HG03159 (cell line): ENCODE measurements around the gene CCDC117.

Experiments used
- ATAC-seq: cut with Tn5 transposase; IDR thresholded peaks from one replicate; pipeline ENCODE4 v1.9.1; 2021; ENCODE audit warnings: mild to moderate bottlenecking, moderate library complexity; ENCODE audit not compliant: unreplicated experiment

CCDC117 gene

DNA sequence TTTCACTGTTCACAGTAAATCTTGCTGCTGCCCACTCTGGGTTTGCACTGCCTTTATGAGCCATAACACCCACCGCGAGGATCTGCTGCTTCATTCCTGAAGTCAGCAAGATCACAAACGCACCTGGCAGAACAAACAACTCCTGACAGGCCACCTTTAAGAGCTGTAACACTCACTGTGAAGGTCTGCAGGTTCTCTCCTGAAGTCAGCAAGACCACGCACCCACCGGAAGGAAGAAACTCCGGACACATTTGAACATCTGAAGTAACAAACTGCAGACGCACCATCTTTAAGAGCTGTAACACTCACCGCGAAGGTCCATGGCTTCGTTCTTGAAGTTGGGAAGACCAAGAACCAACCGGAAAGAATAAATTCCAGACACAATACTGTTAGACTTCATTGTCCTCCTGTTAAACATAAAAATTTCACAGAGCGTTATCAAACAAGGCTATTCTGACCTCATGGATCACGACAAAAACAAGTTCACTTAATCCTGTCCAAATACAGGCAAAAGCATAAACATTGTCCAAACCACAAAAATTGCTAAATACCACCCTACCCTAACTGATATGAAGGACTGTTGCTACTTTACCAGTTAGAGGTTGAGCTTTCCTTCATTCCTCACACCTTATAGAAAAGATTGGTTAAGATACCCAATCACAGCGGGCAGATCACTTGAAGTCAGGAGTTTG, 3.0 kb upstream of the CCDC117 start:
- ATAC-seq, result no peak

GRCh38 chr22:28771195-28771791, 1.2 kb upstream of the CCDC117 start:
- no peak for ATAC-seq

DNA sequence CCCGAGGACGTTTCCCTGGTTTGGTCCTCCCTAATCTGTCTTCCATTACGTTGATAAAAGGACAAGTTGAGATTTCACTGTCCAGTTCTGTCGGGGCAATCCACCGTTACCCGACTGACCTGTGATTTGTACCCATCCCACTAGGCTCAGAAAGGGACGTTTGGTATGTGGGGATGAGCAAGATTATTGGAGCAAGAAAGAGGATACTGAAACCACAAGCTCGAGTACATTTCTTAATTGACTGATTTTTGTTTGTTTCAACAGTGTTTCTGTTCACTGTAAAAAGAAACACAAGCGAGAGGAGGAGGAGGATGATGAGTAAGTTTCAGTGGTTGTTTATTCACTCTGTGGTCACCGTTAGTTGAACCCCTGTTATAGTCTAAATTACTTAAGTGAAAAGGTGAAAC, 969 bp downstream of the CCDC117 start:
- peak; percentile 28 for ATAC-seq

GRCh38 chr22:28774378-28774777, 1.9 kb downstream of the CCDC117 start:
- ATAC-seq, result no peak

GRCh38 chr22:28779833-28780232, 7.3 kb downstream of the CCDC117 start:
- ATAC-seq, result no peak

- no peak for ATAC-seq
These were observed 7.8 kb downstream of the CCDC117 start for GRCh38 chr22:28780296-28780695.

DNA sequence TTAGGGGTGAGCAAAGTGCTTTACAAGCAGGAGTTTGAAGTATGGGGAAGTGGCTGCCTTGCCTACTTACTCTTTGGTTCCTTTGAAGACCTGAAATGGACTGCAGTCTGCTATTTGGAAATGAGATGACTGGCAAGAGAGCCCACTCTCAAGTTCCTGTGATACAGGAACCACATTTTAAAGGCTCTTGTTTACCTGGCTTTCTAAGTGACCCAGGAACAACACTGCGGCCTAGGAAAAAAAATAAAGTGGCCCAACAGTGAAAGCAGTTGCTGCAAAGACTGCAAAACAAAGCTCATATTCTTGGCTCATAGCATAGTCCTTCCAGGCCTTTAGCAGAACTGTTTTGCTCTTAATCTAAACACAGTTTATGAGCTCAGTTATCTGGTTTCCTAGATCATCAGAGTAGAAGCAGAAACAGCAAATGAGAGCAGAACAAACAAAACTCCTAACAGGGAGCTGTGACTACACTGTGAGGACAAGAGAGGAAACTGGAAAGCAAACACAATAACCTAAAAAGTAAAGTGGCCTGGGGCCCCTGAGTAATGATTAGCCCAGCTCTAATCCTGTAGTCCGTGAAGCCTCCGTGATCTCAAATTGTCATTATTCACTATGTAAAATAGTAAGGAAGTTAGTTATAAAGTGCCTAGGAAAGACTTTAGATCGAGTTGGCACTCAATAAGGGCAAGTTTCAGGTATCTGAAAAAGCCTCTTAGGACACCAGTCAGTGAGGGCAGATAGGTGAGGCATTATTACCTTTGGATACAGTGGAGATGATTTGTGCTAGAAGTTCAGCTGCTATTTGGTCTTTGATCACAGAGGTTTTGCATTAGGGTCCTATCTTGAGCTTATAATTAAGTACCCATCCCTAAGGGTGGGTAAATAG, 11.5 kb downstream of the CCDC117 start:
- ATAC-seq, result no peak

DNA sequence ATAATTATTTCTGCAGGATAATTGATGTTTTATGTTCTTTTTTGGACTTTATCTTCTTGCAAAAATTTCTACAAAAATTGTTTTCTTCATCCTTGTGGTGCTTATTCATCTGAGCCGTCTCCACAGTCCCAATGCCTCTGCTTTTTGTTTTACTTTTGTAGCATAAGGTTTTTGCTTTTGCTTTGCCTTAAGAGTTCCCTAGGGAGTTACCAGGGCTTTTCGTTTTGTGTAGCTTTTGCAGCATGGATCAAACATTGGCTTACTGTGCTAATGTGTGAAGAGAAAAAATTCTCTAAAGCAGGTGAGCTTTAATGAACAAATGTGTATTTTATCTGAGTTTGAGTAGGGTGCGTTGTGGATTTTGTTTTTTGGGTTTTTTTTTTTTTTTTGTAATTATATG, 16.1 kb downstream of the CCDC117 start:
- no peak for ATAC-seq

DNA sequence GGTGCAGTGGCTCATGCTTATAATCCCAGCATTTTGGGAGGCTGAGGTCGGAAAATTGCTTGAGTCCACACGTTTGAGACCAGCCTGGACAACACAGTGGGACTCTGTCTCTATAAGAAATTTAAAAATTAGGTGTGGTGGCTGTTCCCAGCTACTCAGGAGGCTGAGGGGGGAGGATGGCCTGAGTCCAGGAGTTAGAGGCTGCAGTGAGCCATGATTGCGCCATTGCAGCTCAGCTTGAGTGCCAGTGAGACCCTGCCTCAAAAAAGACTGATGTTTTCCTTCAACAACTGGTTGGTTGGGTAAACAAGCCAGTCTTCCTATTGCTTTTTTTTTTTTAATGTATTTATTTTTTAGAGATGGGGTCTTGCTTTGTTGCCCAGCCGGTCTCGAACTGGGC, 18.6 kb downstream of the CCDC117 start:
- ATAC-seq, result no peak

- peak; percentile 61 for ATAC-seq
These were observed 19.5 kb downstream of the CCDC117 start for GRCh38 chr22:28791841-28792490.

DNA sequence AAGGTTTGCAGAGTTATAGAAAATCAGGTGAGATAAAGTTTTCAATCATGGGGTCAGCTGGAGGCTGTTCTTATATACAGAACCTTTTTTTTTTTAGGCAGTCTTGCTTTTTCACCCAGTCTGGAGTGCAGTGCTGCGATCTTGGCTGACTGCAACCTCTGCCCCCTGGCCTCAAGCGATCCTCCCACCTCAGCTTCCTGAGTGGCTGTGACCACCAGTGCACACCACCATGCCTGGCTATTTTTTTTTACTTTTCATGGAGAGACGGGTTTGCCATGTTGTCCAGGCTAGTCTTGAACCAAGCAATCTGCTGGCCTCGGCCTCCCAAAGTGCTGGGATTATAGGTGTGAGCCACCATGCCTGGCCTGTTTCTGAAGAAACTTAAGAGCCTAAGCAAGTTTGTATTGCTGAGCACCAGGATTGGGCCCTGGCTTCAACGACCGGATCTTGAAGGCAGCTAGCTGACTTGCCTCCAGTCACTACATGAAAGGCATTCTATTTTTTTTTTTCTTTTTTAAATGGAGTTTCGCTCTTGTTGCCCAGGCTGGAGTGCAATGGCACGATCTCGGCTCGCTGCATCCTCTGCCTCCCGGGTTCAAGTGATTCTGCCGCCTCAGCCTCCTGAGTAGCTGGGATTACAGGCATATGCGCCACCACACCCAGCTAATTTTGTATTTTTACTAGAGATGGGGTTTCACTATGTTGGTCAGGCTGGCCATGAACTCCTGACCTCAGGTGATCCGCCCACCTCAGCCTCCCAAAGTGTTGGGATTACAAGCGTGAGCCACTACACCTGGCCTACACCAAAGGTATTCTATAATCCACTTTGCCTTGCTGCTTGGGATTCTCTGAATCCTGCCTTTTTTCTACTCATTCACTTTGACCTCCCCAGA, 20.2 kb downstream of the CCDC117 start:
- ATAC-seq, result peak; percentile 19

GRCh38 chr22:28793976-28794584, 21.6 kb downstream of the CCDC117 start:
- ATAC-seq, result no peak

DNA sequence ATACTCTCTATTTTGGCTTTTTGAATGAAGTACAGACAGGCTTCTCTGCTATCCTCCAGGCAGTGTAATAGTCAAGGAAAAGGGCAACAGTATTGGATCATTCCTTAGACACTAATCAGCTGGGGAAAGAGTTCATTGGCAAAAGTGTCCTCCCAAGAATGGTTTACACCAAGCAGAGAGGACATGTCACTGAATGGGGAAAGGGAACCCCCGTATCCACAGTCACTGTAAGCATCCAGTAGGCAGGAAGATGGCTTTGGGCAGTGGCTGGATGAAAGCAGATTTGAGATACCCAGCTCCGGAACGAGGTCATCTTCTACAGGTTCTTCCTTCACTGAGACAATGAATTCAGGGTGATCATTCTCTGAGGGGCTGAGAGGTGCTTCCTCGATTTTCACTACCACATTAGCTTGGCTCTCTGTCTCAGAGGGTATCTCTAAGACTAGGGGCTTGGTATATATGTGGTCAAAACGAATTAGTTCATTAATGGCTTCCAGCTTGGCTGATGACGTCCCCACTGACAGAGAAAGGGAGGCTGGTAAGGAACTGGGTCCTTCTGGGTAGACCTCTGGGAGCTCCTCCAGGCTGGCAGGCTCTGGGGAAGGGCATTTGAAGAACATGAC, 22.7 kb downstream of the CCDC117 start:
- ATAC-seq, result no peak

DNA sequence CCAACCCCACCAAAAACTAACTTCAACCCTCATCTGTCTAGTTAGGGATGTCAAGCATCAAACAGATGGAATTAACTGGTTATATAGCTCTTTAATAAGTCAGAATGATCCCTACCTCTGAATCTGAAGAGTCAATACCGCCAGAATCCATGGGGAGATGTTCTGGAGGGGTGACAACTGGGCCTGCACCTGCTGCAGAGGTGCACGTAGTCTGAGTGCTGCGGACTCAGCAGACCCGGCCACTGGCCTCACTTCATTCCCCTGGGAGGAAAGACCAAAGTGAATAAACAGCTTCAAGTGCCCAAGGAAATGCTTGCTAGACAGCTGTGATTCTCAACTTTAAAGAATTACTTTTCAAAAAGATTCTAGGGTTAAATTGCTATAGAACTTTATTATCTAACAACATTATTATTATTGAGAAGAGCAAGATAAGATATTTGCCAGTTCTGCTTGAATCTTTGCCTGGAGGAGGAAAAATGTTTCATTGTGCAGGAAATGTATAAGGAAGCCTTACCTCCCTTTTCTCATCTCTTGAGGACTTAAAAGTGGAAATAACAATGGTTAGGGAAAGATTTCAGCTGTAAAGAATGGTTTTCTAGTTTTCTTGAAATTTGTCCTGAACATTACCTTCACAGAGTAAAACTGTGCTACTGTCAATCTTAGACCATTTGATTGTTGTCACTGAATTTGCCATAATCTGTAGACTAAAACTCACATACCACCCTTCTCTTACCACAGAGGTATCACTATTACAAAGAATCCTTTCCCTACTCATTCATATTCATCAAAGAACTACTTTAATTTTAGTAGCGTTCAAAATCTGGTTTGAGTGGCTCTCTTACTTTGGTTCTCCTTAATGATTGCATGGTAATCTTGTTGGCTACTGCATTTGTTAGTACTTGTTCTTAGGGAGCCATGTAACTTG, 23.7 kb downstream of the CCDC117 start:
- ATAC-seq, result no peak

- ATAC-seq, result no peak
These were observed 26.5 kb downstream of the CCDC117 start for GRCh38 chr22:28798810-28799605.

GRCh38 chr22:28799606-28800307, 27.3 kb downstream of the CCDC117 start:
- ATAC-seq, result peak; percentile 26
